ENCODE measurements around the gene NTRK1. TPM values are rescaled to one million over a fixed set of nuclear protein-coding genes. Genes with fewer than 3 reads are reported as not detected.

The NTRK1 gene
- polyA plus RNA-seq, 10 donors: 0.17 to 1.1 (median 0.60) TPM

DNA sequence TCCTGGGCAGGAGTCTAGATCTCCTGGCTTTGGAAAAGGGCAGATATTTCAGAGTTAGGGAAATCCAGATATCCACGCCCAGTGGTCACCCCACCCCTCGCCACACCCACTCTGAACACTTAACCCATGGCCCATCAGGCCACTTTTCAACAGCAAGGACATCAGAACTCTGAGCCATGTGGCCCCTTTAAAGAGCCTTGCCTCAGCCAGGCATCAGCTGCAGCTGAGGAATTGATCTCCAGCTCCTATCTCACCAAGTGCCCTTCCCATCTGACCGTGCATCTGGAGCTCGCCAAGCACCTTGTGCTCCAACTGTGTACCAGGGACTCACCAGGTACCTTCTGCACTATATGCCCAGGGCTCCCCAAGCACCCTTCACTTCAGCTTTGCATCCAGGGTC, 23.8 kb upstream of the NTRK1 start:
- DNase-seq: no peak

GRCh38 chr1:156838972-156839371, 21.7 kb upstream of the NTRK1 start:
- peak in 1 of 3 donors; percentile 39 for DNase-seq

- no peak for DNase-seq
Observed at GRCh38 chr1:156839426-156840109, 21.1 kb upstream of the NTRK1 start.

DNA sequence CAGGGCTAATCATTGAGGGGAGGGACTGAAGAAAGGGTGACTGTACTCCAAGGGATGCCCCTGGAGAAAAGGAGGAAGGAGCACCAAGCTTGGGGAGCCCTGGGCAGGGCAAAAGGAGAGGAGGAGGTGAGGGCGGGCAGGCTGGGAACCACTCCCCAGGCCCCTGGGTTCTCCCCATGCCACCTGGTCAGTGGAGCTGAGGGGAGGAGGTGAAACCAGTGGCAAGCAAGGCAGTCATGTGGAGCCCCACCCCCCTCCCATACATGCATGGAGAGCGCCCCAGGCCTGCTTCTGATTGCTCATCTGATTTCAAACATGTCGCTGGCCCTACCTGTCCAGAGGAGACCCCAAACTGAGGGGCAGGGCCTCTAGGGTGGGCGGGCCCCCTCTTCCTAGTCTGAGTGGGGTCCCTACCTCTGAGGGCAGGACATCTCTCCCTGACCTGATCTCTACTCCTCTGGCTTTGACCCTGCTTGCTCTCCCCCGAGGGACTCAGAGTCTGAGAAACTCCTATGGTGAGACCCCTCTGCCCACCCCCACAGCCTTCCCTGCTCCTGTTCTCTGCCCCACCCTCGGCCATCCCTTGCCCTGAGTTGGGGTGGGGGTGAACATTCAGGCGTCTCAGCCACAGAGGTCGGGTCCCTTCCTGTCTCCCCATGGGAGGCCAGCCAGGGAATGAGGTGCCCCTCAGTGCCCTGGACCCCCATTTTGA, 20.3 kb upstream of the NTRK1 start:
- no peak for DNase-seq

- DNase-seq: no peak
Observed at GRCh38 chr1:156840898-156841279, 19.8 kb upstream of the NTRK1 start.

- no peak for DNase-seq
Observed at GRCh38 chr1:156841295-156841855, 19.3 kb upstream of the NTRK1 start.

DNA sequence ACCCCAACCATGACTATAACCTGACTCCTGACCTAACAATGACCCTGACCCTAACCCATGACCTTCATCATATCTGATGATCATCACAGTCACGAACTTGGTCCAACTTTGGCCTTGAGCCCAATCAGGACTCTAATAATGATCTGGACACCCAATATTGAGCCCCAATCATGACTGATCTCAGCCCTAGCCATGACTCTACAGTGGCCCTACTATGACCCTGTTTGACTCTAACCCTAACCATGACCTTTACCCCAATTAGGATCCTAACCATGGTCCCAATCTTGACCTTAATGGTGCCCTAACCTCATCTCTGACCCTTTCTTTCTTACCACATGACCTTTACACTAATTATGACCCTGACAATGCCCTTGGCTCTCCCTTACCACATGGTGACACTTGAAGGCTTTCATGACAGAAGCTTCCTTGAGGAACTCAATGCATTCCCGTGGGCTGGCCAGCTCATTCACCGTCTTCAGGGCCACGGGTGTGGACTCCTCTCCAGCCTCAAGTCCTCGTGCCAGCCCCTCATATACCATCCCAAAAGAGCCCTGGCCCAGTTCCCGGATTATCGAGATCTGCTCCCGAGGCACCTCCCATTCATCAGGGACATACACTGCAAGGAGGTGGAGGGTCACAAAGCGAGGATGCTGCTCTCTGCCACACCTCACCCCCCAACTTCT, 17.9 kb upstream of the NTRK1 start:
- no peak for DNase-seq

GRCh38 chr1:156844102-156844501, 16.6 kb upstream of the NTRK1 start:
- DNase-seq: no peak

DNA sequence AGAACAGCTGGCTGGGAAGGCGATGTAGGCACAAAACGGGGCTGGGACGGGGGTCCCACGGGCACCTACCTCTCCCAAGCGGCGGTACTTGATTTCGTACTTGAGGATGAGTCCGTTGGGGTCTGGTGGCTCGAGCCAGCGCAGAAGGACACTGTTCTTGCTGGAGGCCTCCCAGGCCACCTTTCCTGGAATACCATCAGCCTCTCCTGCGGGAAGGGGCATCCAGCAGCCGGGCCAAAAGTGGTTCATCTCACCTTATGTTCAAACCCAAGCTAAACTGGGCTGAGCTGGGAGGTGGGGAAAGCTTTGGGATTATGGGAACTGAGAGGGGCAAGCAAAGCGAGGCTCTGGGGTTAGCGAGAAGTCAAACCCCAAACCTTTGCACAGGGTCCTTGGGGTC, 16.0 kb upstream of the NTRK1 start:
- DNase-seq: no peak

DNA sequence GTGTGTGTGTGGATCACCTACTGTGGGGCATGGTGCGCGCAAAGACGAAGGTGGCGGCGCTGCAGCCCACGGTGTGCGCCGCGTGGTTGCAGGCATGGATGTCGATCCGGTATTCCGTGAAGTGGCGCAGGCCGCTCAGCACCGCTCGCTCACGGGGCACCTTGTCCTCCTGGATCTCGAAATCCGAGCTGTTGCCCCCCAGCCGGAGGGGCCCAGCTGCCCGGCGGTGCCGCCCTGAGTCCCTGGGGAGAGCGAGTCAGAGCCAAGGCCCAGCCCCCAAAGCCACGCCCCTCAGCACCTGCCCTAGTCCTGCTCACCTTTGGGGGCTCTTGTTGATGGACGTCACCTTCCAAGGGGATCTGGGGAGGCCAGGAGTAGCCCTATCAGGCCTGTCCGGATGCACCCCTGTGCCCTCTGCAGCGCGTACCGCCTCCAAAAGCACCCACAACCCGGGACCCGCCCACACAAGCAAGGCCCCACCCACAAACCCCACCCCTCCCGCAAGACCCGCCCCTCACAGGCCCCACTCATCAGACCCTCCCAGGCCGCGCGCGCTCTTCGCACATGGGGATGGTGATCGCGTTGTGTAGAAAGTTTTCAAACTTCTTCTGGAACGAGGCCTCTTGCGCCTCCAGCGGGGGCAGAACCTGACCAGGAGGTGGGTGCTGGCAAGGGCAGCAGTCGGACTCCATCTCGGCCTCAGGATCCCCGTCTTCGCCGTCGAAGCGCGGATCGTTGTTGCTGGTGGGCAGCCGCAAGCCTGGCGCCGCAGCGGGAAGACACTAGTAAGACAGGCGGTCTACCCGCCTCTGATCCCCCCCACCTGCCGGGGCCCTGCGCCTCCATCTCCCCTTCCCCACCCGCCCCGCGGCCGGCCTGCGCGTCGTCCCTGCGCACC, 15.4 kb upstream of the NTRK1 start:
- peak in 1 of 3 donors; percentile 26 for DNase-seq

DNA sequence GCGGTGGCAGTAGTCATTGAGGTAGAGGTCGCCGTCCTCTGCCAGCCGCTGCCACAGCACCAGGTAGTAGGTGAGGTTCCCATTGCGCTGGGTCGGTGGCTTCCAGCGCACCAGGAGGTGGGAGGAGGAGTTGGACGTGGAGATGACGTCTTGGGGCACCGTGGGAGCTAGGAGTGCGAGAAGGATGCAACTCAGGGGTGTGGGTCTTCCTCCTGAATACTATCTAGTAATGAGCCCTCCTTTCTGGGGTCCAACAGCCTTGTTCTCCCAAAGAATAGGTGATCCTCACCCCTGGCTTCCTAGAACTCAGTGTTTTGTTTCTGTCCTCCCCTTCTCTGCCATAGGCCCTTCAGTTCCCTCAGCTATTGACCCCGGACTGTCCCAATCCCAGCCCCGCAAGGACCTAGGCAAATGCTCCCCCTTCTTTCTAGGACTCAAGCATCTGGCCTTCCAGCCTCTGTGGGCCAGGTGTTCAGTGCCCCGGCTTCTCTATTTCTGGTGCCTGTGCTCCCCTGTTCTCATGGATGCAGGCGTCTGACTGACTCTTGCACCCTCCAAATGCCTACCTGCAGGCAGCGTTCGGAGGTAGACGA, 14.6 kb upstream of the NTRK1 start:
- DNase-seq: no peak

GRCh38 chr1:156846643-156847042, 14.0 kb upstream of the NTRK1 start:
- DNase-seq: no peak

- DNase-seq: no peak
Observed at GRCh38 chr1:156847591-156848460, 12.8 kb upstream of the NTRK1 start.

GRCh38 chr1:156848461-156849150, 12.1 kb upstream of the NTRK1 start:
- DNase-seq: peak in 1 of 3 donors; percentile 44

GRCh38 chr1:156849151-156849496, 11.5 kb upstream of the NTRK1 start:
- DNase-seq: no peak

- DNase-seq: no peak
Observed at GRCh38 chr1:156851779-156852417, 8.8 kb upstream of the NTRK1 start.

GRCh38 chr1:156852418-156852874, 8.2 kb upstream of the NTRK1 start:
- DNase-seq: peak; percentile 67 to 73 (median 72)

GRCh38 chr1:156853761-156854160, 6.9 kb upstream of the NTRK1 start:
- DNase-seq: no peak

DNA sequence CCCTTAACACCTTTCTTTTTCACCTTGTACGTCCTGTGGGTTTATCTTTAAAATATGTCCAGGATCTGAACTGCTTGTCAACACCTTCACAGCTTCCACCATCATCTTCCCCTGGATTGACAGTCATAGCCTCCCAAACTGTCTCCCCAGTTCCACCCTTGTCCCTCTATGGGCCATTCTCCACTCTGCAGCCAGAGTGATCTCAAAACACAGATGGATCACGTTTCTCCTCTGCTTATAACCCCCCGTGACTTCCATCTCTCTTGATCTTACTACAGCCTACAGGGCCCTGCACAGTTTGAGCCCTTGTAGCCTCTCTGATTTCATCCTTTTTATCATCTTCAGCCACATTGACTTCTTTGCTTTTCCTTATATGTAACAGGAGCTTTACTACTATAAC, 6.0 kb upstream of the NTRK1 start:
- no peak for DNase-seq
